Measurements from ENCODE around the gene CDH20.

- TF ChIP-seq CTCF (IDR thresholded peaks at IDR 0.05 in 8 of 11, conservative IDR thresholded peaks at IDR 0.05 in 3 of 11) (no peak), POLR2A (IDR thresholded peaks at IDR 0.05) (no peak)
These were observed 115.1 kb downstream of the CDH20 start for GRCh38 chr18:61448316-61448715.
